Measurements from ENCODE around the gene FOXQ1.

Gene FOXQ1

GRCh38 chr6:1309366-1309765, 2.5 kb upstream of the FOXQ1 start:
- TF ChIP-seq, protein P1, sequence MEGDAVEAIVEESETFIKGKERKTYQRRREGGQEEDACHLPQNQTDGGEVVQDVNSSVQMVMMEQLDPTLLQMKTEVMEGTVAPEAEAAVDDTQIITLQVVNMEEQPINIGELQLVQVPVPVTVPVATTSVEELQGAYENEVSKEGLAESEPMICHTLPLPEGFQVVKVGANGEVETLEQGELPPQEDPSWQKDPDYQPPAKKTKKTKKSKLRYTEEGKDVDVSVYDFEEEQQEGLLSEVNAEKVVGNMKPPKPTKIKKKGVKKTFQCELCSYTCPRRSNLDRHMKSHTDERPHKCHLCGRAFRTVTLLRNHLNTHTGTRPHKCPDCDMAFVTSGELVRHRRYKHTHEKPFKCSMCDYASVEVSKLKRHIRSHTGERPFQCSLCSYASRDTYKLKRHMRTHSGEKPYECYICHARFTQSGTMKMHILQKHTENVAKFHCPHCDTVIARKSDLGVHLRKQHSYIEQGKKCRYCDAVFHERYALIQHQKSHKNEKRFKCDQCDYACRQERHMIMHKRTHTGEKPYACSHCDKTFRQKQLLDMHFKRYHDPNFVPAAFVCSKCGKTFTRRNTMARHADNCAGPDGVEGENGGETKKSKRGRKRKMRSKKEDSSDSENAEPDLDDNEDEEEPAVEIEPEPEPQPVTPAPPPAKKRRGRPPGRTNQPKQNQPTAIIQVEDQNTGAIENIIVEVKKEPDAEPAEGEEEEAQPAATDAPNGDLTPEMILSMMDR (IDR thresholded peaks at IDR 0.05): no peak
- no peak for TF ChIP-seq ZFX (IDR thresholded peaks at IDR 0.05; ENCODE audit: borderline replicate concordance)
- no peak overlapping the region for H3K27ac ChIP-seq

- no peak overlapping the region for H3K27ac ChIP-seq
- TF ChIP-seq ZFX (IDR thresholded peaks at IDR 0.05; ENCODE audit: borderline replicate concordance): no peak
- TF ChIP-seq, protein P1 (IDR thresholded peaks at IDR 0.05): no peak
Observed at GRCh38 chr6:1310628-1311399, 1.1 kb upstream of the FOXQ1 start.

- TF ChIP-seq, protein P1 (IDR thresholded peaks at IDR 0.05): no peak
- no peak for TF ChIP-seq ZFX (IDR thresholded peaks at IDR 0.05; ENCODE audit: borderline replicate concordance)
- no peak overlapping the region for H3K27ac ChIP-seq
Observed at GRCh38 chr6:1312203-1312472, 240 bp downstream of the FOXQ1 start.

DNA sequence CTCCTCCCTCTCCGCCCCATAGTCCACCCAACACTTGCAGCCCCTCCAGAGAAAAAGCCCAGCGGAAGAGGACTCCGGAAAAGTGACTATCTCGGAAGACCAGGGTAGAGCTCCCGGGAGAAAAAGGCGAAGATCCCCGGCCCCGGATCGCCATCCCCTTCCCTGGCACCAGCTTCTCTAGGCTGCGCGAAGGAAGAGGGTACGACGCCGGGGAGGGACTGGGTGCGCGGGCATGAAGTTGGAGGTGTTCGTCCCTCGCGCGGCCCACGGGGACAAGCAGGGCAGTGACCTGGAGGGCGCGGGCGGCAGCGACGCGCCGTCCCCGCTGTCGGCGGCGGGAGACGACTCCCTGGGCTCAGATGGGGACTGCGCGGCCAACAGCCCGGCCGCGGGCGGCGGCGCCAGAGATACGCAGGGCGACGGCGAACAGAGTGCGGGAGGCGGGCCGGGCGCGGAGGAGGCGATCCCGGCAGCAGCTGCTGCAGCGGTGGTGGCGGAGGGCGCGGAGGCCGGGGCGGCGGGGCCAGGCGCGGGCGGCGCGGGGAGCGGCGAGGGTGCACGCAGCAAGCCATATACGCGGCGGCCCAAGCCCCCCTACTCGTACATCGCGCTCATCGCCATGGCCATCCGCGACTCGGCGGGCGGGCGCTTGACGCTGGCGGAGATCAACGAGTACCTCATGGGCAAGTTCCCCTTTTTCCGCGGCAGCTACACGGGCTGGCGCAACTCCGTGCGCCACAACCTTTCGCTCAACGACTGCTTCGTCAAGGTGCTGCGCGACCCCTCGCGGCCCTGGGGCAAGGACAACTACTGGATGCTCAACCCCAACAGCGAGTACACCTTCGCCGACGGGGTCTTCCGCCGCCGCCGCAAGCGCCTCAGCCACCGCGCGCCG, 822 bp downstream of the FOXQ1 start:
- no peak for TF ChIP-seq ZFX (IDR thresholded peaks at IDR 0.05; ENCODE audit: borderline replicate concordance)
- TF ChIP-seq, protein P1 (IDR thresholded peaks at IDR 0.05): no peak
- H3K27ac ChIP-seq: no peak overlapping the region

DNA sequence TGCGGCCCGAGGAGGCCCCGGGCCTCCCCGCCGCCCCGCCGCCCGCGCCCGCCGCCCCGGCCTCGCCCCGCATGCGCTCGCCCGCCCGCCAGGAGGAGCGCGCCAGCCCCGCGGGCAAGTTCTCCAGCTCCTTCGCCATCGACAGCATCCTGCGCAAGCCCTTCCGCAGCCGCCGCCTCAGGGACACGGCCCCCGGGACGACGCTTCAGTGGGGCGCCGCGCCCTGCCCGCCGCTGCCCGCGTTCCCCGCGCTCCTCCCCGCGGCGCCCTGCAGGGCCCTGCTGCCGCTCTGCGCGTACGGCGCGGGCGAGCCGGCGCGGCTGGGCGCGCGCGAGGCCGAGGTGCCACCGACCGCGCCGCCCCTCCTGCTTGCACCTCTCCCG, 1.5 kb downstream of the FOXQ1 start:
- H3K27ac ChIP-seq: no peak overlapping the region
- TF ChIP-seq, protein P1 (IDR thresholded peaks at IDR 0.05): no peak

DNA sequence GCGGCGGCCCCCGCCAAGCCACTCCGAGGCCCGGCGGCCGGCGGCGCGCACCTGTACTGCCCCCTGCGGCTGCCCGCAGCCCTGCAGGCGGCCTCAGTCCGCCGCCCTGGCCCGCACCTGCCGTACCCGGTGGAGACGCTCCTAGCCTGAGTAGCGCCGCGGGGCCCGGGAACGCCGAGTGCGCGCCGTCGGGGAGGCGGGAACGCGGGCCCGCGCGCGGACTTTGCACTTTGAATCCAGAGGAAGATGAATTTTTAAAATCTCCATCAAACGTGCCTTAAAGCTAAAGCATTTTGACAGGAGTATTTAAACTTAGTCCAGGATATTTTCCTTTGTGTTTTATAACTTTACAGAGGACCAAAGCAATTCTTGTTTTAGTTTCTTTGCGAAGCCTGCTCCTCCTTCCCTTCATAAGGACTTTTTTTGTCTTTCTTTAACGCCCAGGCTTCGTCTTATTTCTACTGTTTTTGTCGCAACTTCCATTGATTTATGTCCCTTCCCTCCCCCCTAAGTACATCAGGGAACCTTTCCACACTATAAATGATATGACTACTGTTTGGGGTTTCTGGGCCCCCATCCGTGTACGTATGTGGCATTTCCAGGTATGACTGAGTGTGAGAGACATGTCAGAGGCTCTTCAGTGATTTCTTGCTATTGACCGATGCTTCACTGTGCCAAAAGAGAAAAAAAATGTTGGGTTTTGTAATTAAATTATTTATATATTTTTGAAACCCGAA, 2.0 kb downstream of the FOXQ1 start:
- no peak overlapping the region for H3K27ac ChIP-seq
- TF ChIP-seq, protein P1 (IDR thresholded peaks at IDR 0.05): peak; percentile 70
- no peak for TF ChIP-seq ZFX (IDR thresholded peaks at IDR 0.05; ENCODE audit: borderline replicate concordance)

Data from 22Rv1 (cell line).